Measurements from ENCODE around the gene CDC20B.
A peak's percentile ranks its signal among the peaks of the same experiment; 100 is the strongest.

The CDC20B gene

DNA sequence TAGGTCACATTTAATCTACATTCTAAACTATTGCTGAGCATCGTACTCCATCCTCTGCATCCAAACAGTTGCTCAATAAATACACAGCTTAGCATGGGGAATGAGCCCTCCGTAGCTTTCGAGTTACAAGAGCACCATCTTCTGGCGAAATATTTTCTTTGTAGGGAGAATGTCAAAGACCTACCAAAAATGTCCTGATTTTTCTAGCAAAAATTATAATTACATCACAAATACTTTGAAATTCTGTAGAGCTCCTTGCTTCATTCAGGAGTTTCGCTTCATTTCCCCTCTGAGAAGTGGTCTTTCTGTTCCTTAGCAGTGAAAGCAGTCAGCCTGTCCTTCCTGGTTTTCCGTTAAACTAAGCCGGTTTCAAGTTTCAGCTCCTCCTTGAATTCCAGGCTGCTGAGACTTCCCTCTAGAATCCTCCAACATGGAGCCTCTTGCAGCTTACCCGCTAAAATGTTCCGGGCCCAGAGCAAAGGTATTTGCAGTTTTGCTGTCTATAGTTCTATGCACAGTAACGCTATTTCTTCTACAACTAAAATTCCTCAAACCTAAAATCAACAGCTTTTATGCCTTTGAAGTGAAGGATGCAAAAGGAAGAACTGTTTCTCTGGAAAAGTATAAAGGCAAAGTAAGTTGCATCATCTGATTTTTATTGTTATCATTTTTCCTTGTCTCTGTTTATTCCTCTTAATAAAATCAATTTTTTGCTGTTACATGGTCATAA is 13.0 kb downstream of the CDC20B start, which contains the start of gene GPX8 (continued):
- TF ChIP-seq, protein P1, sequence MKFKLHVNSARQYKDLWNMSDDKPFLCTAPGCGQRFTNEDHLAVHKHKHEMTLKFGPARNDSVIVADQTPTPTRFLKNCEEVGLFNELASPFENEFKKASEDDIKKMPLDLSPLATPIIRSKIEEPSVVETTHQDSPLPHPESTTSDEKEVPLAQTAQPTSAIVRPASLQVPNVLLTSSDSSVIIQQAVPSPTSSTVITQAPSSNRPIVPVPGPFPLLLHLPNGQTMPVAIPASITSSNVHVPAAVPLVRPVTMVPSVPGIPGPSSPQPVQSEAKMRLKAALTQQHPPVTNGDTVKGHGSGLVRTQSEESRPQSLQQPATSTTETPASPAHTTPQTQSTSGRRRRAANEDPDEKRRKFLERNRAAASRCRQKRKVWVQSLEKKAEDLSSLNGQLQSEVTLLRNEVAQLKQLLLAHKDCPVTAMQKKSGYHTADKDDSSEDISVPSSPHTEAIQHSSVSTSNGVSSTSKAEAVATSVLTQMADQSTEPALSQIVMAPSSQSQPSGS (tag by site-specific recombination; IDR thresholded peaks at IDR 0.05; ENCODE audit: low read depth), result peak; percentile 7; the same call in 1 of the 2 replicates
- TF ChIP-seq ZNF114 (tag by site-specific recombination; IDR thresholded peaks at IDR 0.05), result no peak
- TF ChIP-seq ZNF645 (tag by site-specific recombination; IDR thresholded peaks at IDR 0.05), result no peak
- TF ChIP-seq ZNF837 (tag by site-specific recombination; IDR thresholded peaks at IDR 0.05), result no peak
- TF ChIP-seq, protein P2, sequence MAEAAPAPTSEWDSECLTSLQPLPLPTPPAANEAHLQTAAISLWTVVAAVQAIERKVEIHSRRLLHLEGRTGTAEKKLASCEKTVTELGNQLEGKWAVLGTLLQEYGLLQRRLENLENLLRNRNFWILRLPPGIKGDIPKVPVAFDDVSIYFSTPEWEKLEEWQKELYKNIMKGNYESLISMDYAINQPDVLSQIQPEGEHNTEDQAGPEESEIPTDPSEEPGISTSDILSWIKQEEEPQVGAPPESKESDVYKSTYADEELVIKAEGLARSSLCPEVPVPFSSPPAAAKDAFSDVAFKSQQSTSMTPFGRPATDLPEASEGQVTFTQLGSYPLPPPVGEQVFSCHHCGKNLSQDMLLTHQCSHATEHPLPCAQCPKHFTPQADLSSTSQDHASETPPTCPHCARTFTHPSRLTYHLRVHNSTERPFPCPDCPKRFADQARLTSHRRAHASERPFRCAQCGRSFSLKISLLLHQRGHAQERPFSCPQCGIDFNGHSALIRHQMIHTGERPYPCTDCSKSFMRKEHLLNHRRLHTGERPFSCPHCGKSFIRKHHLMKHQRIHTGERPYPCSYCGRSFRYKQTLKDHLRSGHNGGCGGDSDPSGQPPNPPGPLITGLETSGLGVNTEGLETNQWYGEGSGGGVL (tag by site-specific recombination; IDR thresholded peaks at IDR 0.05), result no peak
- 0 out of 2 replicates have a peak, but pooled peaks have one; percentile 32 for TF ChIP-seq ZSCAN18 (tag by site-specific recombination; IDR thresholded peaks at IDR 0.05)
- peak; percentile 92 for TF ChIP-seq ZNF335 (tag by site-specific recombination; conservative IDR thresholded peaks at IDR 0.05)
- TF ChIP-seq ZNF747 (tag by site-specific recombination; IDR thresholded peaks at IDR 0.05), result no peak
- no peak for TF ChIP-seq ZNF16 (tag by site-specific recombination; IDR thresholded peaks at IDR 0.05; ENCODE audit: low read depth)
- TF ChIP-seq, protein P3, sequence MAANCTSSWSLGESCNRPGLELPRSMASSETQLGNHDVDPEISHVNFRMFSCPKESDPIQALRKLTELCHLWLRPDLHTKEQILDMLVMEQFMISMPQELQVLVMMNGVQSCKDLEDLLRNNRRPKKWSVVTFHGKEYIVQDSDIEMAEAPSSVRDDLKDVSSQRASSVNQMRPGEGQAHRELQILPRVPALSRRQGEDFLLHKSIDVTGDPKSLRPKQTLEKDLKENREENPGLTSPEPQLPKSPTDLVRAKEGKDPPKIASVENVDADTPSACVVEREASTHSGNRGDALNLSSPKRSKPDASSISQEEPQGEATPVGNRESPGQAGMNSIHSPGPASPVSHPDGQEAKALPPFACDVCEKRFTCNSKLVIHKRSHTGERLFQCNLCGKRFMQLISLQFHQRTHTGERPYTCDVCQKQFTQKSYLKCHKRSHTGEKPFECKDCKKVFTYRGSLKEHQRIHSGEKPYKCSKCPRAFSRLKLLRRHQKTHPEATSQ (tag by site-specific recombination; IDR thresholded peaks at IDR 0.05), result no peak
- TF ChIP-seq ZNF239 (tag by site-specific recombination; IDR thresholded peaks at IDR 0.05), result no peak
- TF ChIP-seq, protein P4, sequence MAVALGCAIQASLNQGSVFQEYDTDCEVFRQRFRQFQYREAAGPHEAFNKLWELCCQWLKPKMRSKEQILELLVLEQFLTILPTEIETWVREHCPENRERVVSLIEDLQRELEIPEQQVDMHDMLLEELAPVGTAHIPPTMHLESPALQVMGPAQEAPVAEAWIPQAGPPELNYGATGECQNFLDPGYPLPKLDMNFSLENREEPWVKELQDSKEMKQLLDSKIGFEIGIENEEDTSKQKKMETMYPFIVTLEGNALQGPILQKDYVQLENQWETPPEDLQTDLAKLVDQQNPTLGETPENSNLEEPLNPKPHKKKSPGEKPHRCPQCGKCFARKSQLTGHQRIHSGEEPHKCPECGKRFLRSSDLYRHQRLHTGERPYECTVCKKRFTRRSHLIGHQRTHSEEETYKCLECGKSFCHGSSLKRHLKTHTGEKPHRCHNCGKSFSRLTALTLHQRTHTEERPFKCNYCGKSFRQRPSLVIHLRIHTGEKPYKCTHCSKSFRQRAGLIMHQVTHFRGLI (tag by site-specific recombination; IDR thresholded peaks at IDR 0.05), result no peak
- no peak for TF ChIP-seq ZNF48 (tag by site-specific recombination; IDR thresholded peaks at IDR 0.05)
- no peak for TF ChIP-seq ZNF223 (tag by site-specific recombination; IDR thresholded peaks at IDR 0.05)
- TF ChIP-seq ZFP41 (tag by site-specific recombination; IDR thresholded peaks at IDR 0.05; ENCODE audit: borderline replicate concordance), result no peak
- no peak for TF ChIP-seq ZNF580 (tag by site-specific recombination; IDR thresholded peaks at IDR 0.05)
- TF ChIP-seq SP2 (tag by site-specific recombination; IDR thresholded peaks at IDR 0.05), result no peak
- no peak for TF ChIP-seq ZNF248 (tag by site-specific recombination; IDR thresholded peaks at IDR 0.05)
- 0 out of 2 replicates have a peak, but pooled peaks have one; percentile 26 for TF ChIP-seq SP3 (tag by site-specific recombination; IDR thresholded peaks at IDR 0.05)
- TF ChIP-seq ZNF544 (tag by site-specific recombination; IDR thresholded peaks at IDR 0.05), result no peak
- TF ChIP-seq ZBTB48 (tag by site-specific recombination; IDR thresholded peaks at IDR 0.05), result no peak
- no peak for TF ChIP-seq ZSCAN23 (tag by site-specific recombination; IDR thresholded peaks at IDR 0.05)
- TF ChIP-seq ZFP37 (tag by site-specific recombination; IDR thresholded peaks at IDR 0.05), result no peak
- TF ChIP-seq ZSCAN16 (tag by site-specific recombination; IDR thresholded peaks at IDR 0.05), result no peak
- TF ChIP-seq, protein P5, sequence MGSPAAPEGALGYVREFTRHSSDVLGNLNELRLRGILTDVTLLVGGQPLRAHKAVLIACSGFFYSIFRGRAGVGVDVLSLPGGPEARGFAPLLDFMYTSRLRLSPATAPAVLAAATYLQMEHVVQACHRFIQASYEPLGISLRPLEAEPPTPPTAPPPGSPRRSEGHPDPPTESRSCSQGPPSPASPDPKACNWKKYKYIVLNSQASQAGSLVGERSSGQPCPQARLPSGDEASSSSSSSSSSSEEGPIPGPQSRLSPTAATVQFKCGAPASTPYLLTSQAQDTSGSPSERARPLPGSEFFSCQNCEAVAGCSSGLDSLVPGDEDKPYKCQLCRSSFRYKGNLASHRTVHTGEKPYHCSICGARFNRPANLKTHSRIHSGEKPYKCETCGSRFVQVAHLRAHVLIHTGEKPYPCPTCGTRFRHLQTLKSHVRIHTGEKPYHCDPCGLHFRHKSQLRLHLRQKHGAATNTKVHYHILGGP (tag by site-specific recombination; IDR thresholded peaks at IDR 0.05), result no peak
- TF ChIP-seq ZNF501 (tag by site-specific recombination; IDR thresholded peaks at IDR 0.05), result no peak
- no peak for TF ChIP-seq TCF7L2 (IDR thresholded peaks at IDR 0.05; ENCODE audit: borderline replicate concordance, low read depth, low read length)
- TF ChIP-seq ZNF202 (tag by site-specific recombination; IDR thresholded peaks at IDR 0.05; ENCODE audit: borderline replicate concordance), result no peak
- TF ChIP-seq KLF8 (tag by site-specific recombination; IDR thresholded peaks at IDR 0.05), result 0 out of 2 replicates have a peak, but pooled peaks have one; percentile 19
- TF ChIP-seq ZNF155 (tag by site-specific recombination; IDR thresholded peaks at IDR 0.05), result no peak
